ENCODE results near the gene PARD3. TPM values are rescaled to one million over a fixed set of nuclear protein-coding genes. Genes with fewer than 3 reads are reported as not detected.

The PARD3 gene
- total RNA-seq, 4 donors from 2014 or later = 98.9 to 122 (median 105) TPM

GRCh38 chr10:34580643-34581042 lies 234.5 kb downstream of the PARD3 start:
- 66% methylated on average over 3 of the region's 3 CpGs for WGBS
- Histone ChIP-seq H3K27me3 (no peaks in the 10 kb centered on the region), H3K4me1 (peaks cover 0 to 66% (median 59%) of the 10 kb centered on the region in 4 donors), H3K27ac (replicated peaks in 1 of 4) (no peak overlapping the region), H3K4me3 (no peak overlapping the region), H3K9me3 (no peaks in the 10 kb centered on the region), H3K36me3 (no peaks in the 10 kb centered on the region)
- DNase-seq (ENCODE audit: extremely low spot score) = no peak
- intact Hi-C loops (cut with DNase I) = no loop called here
- TF ChIP-seq POLR2AphosphoS5 (IDR thresholded peaks at IDR 0.05) (no peak), POLR2A (IDR thresholded peaks at IDR 0.05; ENCODE audit: low read depth) (no peak), EP300 (IDR thresholded peaks at IDR 0.05) (no peak), CTCF (IDR thresholded peaks at IDR 0.05) (no peak)

DNA sequence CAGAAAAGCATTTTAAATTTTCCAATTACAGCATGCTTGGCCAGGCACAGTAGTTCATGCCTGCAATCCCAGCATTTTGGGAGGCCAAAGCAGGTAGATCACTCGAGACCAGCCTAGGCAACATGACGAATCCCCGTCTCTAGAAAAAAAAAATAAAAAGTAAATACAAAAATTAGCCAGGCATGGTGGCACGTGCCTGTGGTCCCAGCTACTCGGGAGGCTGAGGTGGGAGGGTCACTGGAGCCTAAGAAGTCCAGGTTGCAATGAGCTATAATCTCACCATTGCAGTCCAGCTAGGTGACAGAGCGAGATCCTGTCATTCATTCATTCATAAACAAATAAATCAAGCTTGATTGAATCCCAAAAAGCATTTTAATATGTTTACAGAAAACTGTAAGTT lies 234.9 kb downstream of the PARD3 start:
- Histone ChIP-seq H3K4me3 (no peak overlapping the region), H3K27me3 (no peaks in the 10 kb centered on the region), H3K36me3 (no peaks in the 10 kb centered on the region), H3K27ac (replicated peaks in 1 of 4) (no peak overlapping the region), H3K9me3 (no peaks in the 10 kb centered on the region), H3K4me1 (peaks cover 0 to 70% (median 56%) of the 10 kb centered on the region in 4 donors)
- DNase-seq (ENCODE audit: extremely low spot score) = no peak
- intact Hi-C loops (cut with DNase I) = no loop called here
- TF ChIP-seq EP300 (IDR thresholded peaks at IDR 0.05) (no peak), POLR2AphosphoS5 (IDR thresholded peaks at IDR 0.05) (no peak)
- WGBS = 95% methylated on average over 6 of the region's 6 CpGs

DNA sequence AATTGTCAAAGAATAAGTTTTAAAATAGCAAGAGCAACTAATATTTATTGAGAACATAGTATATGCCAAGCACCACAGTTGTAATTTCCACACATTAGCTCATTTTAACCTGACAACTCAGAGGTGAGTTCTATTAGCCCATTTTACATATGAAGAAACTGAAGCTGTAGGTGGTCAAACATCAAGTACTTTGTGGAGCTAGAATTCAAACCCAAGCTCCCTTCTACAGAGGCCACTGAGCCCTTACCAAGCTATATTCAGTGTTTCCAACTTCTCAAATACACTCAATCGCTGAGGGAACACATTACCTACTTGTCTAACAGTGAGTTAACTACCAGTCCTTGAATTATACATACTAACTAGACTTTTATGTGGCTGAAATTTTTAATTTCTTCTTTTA lies 236.6 kb downstream of the PARD3 start:
- H3K27me3 ChIP-seq = no peaks in the 10 kb centered on the region
- no peaks in the 10 kb centered on the region for H3K36me3 ChIP-seq
- intact Hi-C loops (cut with DNase I) = no loop called here
- 100% methylated on average over 1 of the region's 1 CpG for WGBS
- no peak for DNase-seq (ENCODE audit: extremely low spot score)
- H3K4me1 ChIP-seq = peaks cover 5 to 69% (median 49%) of the 10 kb centered on the region in 4 donors
- H3K27ac ChIP-seq (replicated peaks in 1 of 4) = no peak overlapping the region
- H3K4me3 ChIP-seq = no peak overlapping the region
- TF ChIP-seq POLR2A (IDR thresholded peaks at IDR 0.05; ENCODE audit: low read depth) (no peak), EP300 (IDR thresholded peaks at IDR 0.05) (no peak), CTCF (IDR thresholded peaks at IDR 0.05) (no peak), POLR2AphosphoS5 (IDR thresholded peaks at IDR 0.05) (no peak)
- no peaks in the 10 kb centered on the region for H3K9me3 ChIP-seq

DNA sequence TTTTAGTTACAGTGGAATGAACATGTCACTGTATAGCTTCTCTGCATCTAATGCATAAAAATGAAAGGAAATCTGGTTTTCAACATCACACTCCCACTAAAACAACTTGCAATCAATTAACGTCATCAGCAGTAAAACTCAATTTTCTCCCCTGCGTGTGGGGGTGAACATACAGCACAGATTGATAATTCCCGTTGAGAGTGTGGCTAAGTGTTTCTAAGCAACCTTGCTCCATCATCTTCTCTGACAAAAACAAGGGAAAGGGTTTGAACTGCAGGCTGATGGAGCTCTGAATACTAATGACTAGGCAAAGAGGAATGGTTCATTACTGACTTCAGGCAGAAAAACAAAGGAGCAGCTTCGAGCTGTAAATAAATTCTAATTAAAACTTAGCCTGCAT lies 238.3 kb downstream of the PARD3 start:
- Histone ChIP-seq H3K4me1 (peaks cover 5 to 54% (median 34%) of the 10 kb centered on the region in 4 donors), H3K4me3 (no peak overlapping the region), H3K27ac (replicated peaks in 1 of 4) (no peak overlapping the region), H3K9me3 (no peaks in the 10 kb centered on the region), H3K36me3 (no peaks in the 10 kb centered on the region), H3K27me3 (no peaks in the 10 kb centered on the region)
- no peak for TF ChIP-seq POLR2A (IDR thresholded peaks at IDR 0.05; ENCODE audit: low read depth)
- TF ChIP-seq EP300 (IDR thresholded peaks at IDR 0.05) = no peak
- no peak for TF ChIP-seq CTCF (IDR thresholded peaks at IDR 0.05)
- TF ChIP-seq POLR2AphosphoS5 (IDR thresholded peaks at IDR 0.05) = no peak
- intact Hi-C loops (cut with DNase I) = no loop called here
- no peak for DNase-seq (ENCODE audit: extremely low spot score)
- 40% methylated on average over 4 of the region's 4 CpGs for WGBS

GRCh38 chr10:34575882-34576281 lies 239.2 kb downstream of the PARD3 start:
- TF ChIP-seq POLR2A (IDR thresholded peaks at IDR 0.05; ENCODE audit: low read depth) (no peak), POLR2AphosphoS5 (IDR thresholded peaks at IDR 0.05) (no peak), CTCF (IDR thresholded peaks at IDR 0.05) (no peak), EP300 (IDR thresholded peaks at IDR 0.05) (no peak)
- intact Hi-C loops (cut with DNase I) = no loop called here
- H3K4me3 ChIP-seq = no peak overlapping the region
- H3K4me1 ChIP-seq = peaks cover 5 to 47% (median 28%) of the 10 kb centered on the region in 4 donors
- 88% methylated on average over 3 of the region's 3 CpGs for WGBS
- no peak overlapping the region for H3K27ac ChIP-seq (replicated peaks in 1 of 4)
- no peaks in the 10 kb centered on the region for H3K36me3 ChIP-seq
- H3K9me3 ChIP-seq = no peaks in the 10 kb centered on the region
- DNase-seq (ENCODE audit: extremely low spot score) = no peak
- H3K27me3 ChIP-seq = no peaks in the 10 kb centered on the region
